PC-9 (cell line): ENCODE data around the gene TEX44.

Source experiments
- CTCF ChIP-seq: fragments of 200-600 bp; sonication (generic); conservative IDR thresholded peaks from 2 replicates; pipeline ENCODE4 v1.6.1; 2017; ENCODE audit warnings: mixed run types, antibody characterized with exemption, mild to moderate bottlenecking, moderate library complexity
- EZH2 ChIP-seq: fragments of 200-600 bp; sonication (generic); IDR thresholded peaks from 2 replicates; pipeline ENCODE4 v1.8.0; 2017; ENCODE audit warnings: antibody characterized with exemption, low read depth

- TF ChIP-seq CTCF (no peak), EZH2 (no peak)
These were observed 11.5 kb downstream of the TEX44 start for GRCh38 chr2:231604101-231604684.
